HUES48 (cell line): Measurements from ENCODE around the gene IFNA1.

Experiments used
- H3K27ac ChIP-seq: one replicate; pipeline ENCODE4 v1.7.0; 2013; ENCODE audit warnings: low read depth, low read length, inconsistent platforms
- H3K27me3 ChIP-seq: 2 replicates; pipeline ENCODE4 v1.6.1; 2013; ENCODE audit warnings: mild to moderate bottlenecking, low read length; ENCODE audit not compliant: control insufficient read depth, insufficient read depth
- H3K36me3 ChIP-seq: 2 replicates; pipeline ENCODE4 v1.6.1; 2013; ENCODE audit warnings: low read length; ENCODE audit not compliant: control insufficient read depth, insufficient read depth
- H3K4me1 ChIP-seq: 2 replicates; pipeline ENCODE4 v1.6.1; 2013; ENCODE audit warnings: mild to moderate bottlenecking, low read length; ENCODE audit not compliant: control insufficient read depth, insufficient read depth
- H3K4me3 ChIP-seq: 2 replicates; pipeline ENCODE4 v1.5.1; 2013; ENCODE audit warnings: mild to moderate bottlenecking, low read depth, low read length
- H3K9ac ChIP-seq: 2 replicates; pipeline ENCODE4 v1.6.1; 2013; ENCODE audit warnings: mild to moderate bottlenecking, low read depth, low read length, moderate library complexity
- H3K9me3 ChIP-seq: 2 replicates; pipeline ENCODE4 v1.6.1; 2013; ENCODE audit warnings: low read length; ENCODE audit not compliant: control insufficient read depth, insufficient read depth

Gene IFNA1

GRCh38 chr9:21481470-21482056 is 41.3 kb downstream of the IFNA1 start:
- Histone ChIP-seq H3K27me3 (no peaks in the 10 kb centered on the region), H3K9ac (no peak overlapping the region), H3K36me3 (no peaks in the 10 kb centered on the region)

GRCh38 chr9:21482213-21482612 is 42.0 kb downstream of the IFNA1 start, which contains the start of gene IFNE:
Gene IFNE, minus strand, starts transcription at chr9:21482313. Its CDS starts 619 bp downstream, at chr9:21481694.
- no peaks in the 10 kb centered on the region for H3K9me3 ChIP-seq
- no peaks in the 10 kb centered on the region for H3K27me3 ChIP-seq
- no peaks in the 10 kb centered on the region for H3K36me3 ChIP-seq
- H3K9ac ChIP-seq, result no peak within 1 kb of the TSS
- no peak within 1 kb of the TSS for H3K4me3 ChIP-seq
- no peak within 1 kb of the TSS for H3K27ac ChIP-seq
- H3K4me1 ChIP-seq, result no peaks in the 10 kb centered on the region

More at GRCh38 chr9:21481470-21482056, 41.3 kb downstream of the IFNA1 start:
- Histone ChIP-seq H3K9me3 (no peaks in the 10 kb centered on the region), H3K4me1 (no peaks in the 10 kb centered on the region), H3K27ac (no peak overlapping the region), H3K4me3 (no peak overlapping the region)
